HCT116 (cell line): ENCODE measurements around the gene CPTP. TPM values are rescaled to one million over a fixed set of nuclear protein-coding genes. Genes with fewer than 3 reads are reported as not detected.

Experiments used
- ATAC-seq: fragments of 200-7000 bp; cut with Tn5 transposase; 2 replicates; pipeline ENCODE4 v1.9.1; 2020; ENCODE audit warnings: mild to moderate bottlenecking, moderate library complexity
- BruUV-seq: library from RNA; stranded (reverse); fragments of 400-500 nt; replicated peaks from 2 replicates; lab custom pipeline; 2021; lab: Mats Ljungman, UMichigan
- CTCF ChIA-PET: fragments of 300-600 bp; sonication (Branson Sonifier 250); formaldehyde crosslinking; loops from one replicate; lab custom pipeline; 2021; ENCODE audit warnings: antibody characterized with exemption; lab: Charles Lee
- POLR2A ChIA-PET: fragments of 300-600, 350-600 bp; sonication (Branson Sonifier 250); formaldehyde crosslinking; loops from one replicate; lab custom pipeline; 2021; ENCODE audit warnings: antibody characterized with exemption; lab: Charles Lee
- RAD21 ChIA-PET, 2 experiments: fragments of 300-600 bp; sonication (Branson Sonifier 250); formaldehyde crosslinking; loops; one replicate each; lab custom pipeline; 2023; ENCODE audit warnings: low total read pairs in 2 of 2; ENCODE audit not compliant: uncharacterized antibody in 2 of 2, unreplicated experiment in 2 of 2, low non-redundant PET in 1 of 2; lab: Charles Lee
- DNase-seq: peaks from one replicate; pipeline ENCODE4 v3.0.0-alpha.2; 2010; ENCODE audit warnings: low read depth, low spot score
- H2AFZ ChIP-seq: fragments of 200-600 bp; shearing (Covaris generic), sonication (generic); 2 replicates; pipeline ENCODE4 v1.6.1; 2017; ENCODE audit warnings: low read depth, mixed run types, mixed read lengths, antibody characterized with exemption, low read length; ENCODE audit not compliant: poor library complexity, severe bottlenecking
- H3K27ac ChIP-seq: 2 replicates; pipeline ENCODE4 v1.5.1; 2012; ENCODE audit warnings: low read depth, low read length
- H3K27me3 ChIP-seq: fragments of 200-600 bp; sonication (generic); 2 replicates; pipeline ENCODE4 v1.6.1; 2016; ENCODE audit warnings: mixed run types, low read length, mixed read lengths; ENCODE audit not compliant: insufficient read depth
- H3K36me3 ChIP-seq, 2 experiments: fragments of 200-500 bp in 1 of 2; fragments of 200-600 bp in 1 of 2; sonication (Bioruptor generic) in 1 of 2; sonication (generic) in 1 of 2; 2 replicates each; pipeline versions ENCODE4 v1.5.1 to v1.6.1; 2014 to 2016; ENCODE audit warnings: low read length in 2 of 2, inconsistent platforms in 1 of 2, mixed read lengths in 1 of 2, mixed run types in 1 of 2; ENCODE audit not compliant: insufficient read depth in 2 of 2, control insufficient read depth in 1 of 2
- H3K4me1 ChIP-seq, 2 experiments: fragments of 200-600 bp in 1 of 2; sonication (generic) in 1 of 2; 2 replicates each; pipeline versions ENCODE4 v1.5.1 to v1.6.1; 2012 to 2017; ENCODE audit warnings: low read length in 2 of 2, inconsistent platforms in 1 of 2, mild to moderate bottlenecking in 1 of 2, mixed read lengths in 1 of 2, mixed run types in 1 of 2, moderate library complexity in 1 of 2; ENCODE audit not compliant: insufficient read depth in 2 of 2, control insufficient read depth in 1 of 2
- H3K4me2 ChIP-seq: fragments of 200-600 bp; sonication (generic); 2 replicates; pipeline ENCODE4 v1.6.1; 2017; ENCODE audit warnings: mixed run types, low read length, mixed read lengths
- H3K4me3 ChIP-seq, 2 experiments: fragments of 200-600 bp in 1 of 2; sonication (generic) in 1 of 2; replicated peaks in 1 of 2; 2 replicates each; pipeline ENCODE4 v1.5.1; 2011 to 2016; ENCODE audit warnings: low read length in 2 of 2, control low read depth in 1 of 2, low read depth in 1 of 2, mild to moderate bottlenecking in 1 of 2, mixed read lengths in 1 of 2, mixed run types in 1 of 2
- H3K79me2 ChIP-seq: fragments of 200-600 bp; sonication (generic); 2 replicates; pipeline ENCODE4 v1.6.1; 2017; ENCODE audit warnings: mild to moderate bottlenecking, mixed run types, low read length, moderate library complexity, mixed read lengths; ENCODE audit not compliant: insufficient read depth
- H3K9ac ChIP-seq: fragments of 200-600 bp; sonication (generic); 2 replicates; pipeline ENCODE4 v1.6.1; 2016; ENCODE audit warnings: low read length, mixed read lengths
- H3K9me2 ChIP-seq: fragments of 200-600 bp; sonication (generic), shearing (Covaris generic); 2 replicates; pipeline ENCODE4 v1.6.1; 2017; ENCODE audit warnings: mixed run types, mild to moderate bottlenecking, moderate library complexity; ENCODE audit not compliant: insufficient read depth
- H3K9me3 ChIP-seq, 2 experiments: fragments of 200-500 bp in 1 of 2; fragments of 200-600 bp in 1 of 2; sonication (Bioruptor generic) in 1 of 2; sonication (generic) in 1 of 2; 2 replicates each; pipeline ENCODE4 v1.6.1; 2014 to 2017; ENCODE audit warnings: low read length in 2 of 2, mixed read lengths in 2 of 2, inconsistent platforms in 1 of 2, low read depth in 1 of 2, mild to moderate bottlenecking in 1 of 2, mixed run types in 1 of 2, moderate library complexity in 1 of 2; ENCODE audit not compliant: control insufficient read depth in 1 of 2, insufficient read depth in 1 of 2
- H4K20me1 ChIP-seq: fragments of 200-600 bp; sonication (generic), shearing (Covaris generic); 2 replicates; pipeline ENCODE4 v1.6.1; 2017; ENCODE audit warnings: mixed run types, mild to moderate bottlenecking, moderate library complexity; ENCODE audit not compliant: insufficient read depth
- ATF3 ChIP-seq: IDR thresholded peaks from 2 replicates; pipeline ENCODE4 v1.6.1; 2012
- CEBPB ChIP-seq: IDR thresholded peaks from 2 replicates; pipeline ENCODE4 v1.6.1; 2012; ENCODE audit warnings: low read depth
- CTCF ChIP-seq, 3 experiments: fragments of 200-600 bp in 1 of 3; sonication (generic) in 1 of 3; IDR thresholded peaks in 2 of 3; conservative IDR thresholded peaks in 1 of 3; 2 replicates each; pipeline ENCODE4 v1.5.1; 2012 to 2017; ENCODE audit warnings: low read depth in 2 of 3, low read length in 2 of 3, antibody characterized with exemption in 1 of 3, borderline replicate concordance in 1 of 3, control low read depth in 1 of 3, mild to moderate bottlenecking in 1 of 3, mixed read lengths in 1 of 3, mixed run types in 1 of 3, moderate library complexity in 1 of 3; ENCODE audit not compliant: insufficient read depth in 1 of 3
- EZH2 ChIP-seq: fragments of 200-600 bp; sonication (generic); IDR thresholded peaks from 2 replicates; pipeline ENCODE4 v1.6.1; 2017; ENCODE audit warnings: antibody characterized with exemption, mixed run types
- RAD21 ChIP-seq: IDR thresholded peaks from 2 replicates; pipeline ENCODE4 v1.6.1; 2012; ENCODE audit warnings: low read depth, mild to moderate bottlenecking
- REST ChIP-seq: IDR thresholded peaks from 2 replicates; pipeline ENCODE4 v1.6.1; 2012; ENCODE audit warnings: low read depth
- SRF ChIP-seq: IDR thresholded peaks from 2 replicates; pipeline ENCODE4 v1.6.1; 2012; ENCODE audit warnings: low read depth
- YY1 ChIP-seq: IDR thresholded peaks from 2 replicates; pipeline ENCODE4 v1.6.1; 2011; ENCODE audit warnings: low read length, low read depth, moderate library complexity, mild to moderate bottlenecking; ENCODE audit not compliant: insufficient replicate concordance; ENCODE audit errors: extremely low read depth
- ZBTB33 ChIP-seq: IDR thresholded peaks from 2 replicates; pipeline ENCODE4 v1.6.1; 2011; ENCODE audit warnings: mild to moderate bottlenecking, low read length, moderate library complexity; ENCODE audit not compliant: insufficient replicate concordance; ENCODE audit errors: extremely low read depth
- ZFX ChIP-seq: fragments of 450-650 bp; IDR thresholded peaks from 2 replicates; pipeline ENCODE4 v1.6.1; 2017
- intact Hi-C: fragments of 100-400 bp; cut with micrococcal nuclease; formaldehyde crosslinking; loops from 2 replicates; pipeline ENCODE4 v1.10.0; 2022
- total RNA-seq: library from RNA; stranded (reverse); gene quantifications from one replicate; pipeline ENCODE4 v1.2.1, GENCODE V29; 2021; ENCODE audit not compliant: unreplicated experiment

CPTP gene
- total RNA-seq, 1 experiment from 2014 or later, result 16.3 TPM

GRCh38 chr1:1319646-1319941 lies 5.0 kb upstream of the CPTP start (continued):
- no peak for TF ChIP-seq REST
- no peak for TF ChIP-seq SRF

GRCh38 chr1:1320666-1321448 lies 3.7 kb upstream of the CPTP start:
- Histone ChIP-seq H4K20me1 (peaks cover 10% of the 10 kb centered on the region; the same call in 1 of the 2 replicates), H3K4me2 (no peak overlapping the region), H3K9me2 (no peaks in the 10 kb centered on the region), H3K4me1 (peaks cover 31 to 55% of the 10 kb centered on the region in 2 experiments), H3K36me3 (peaks cover 6 to 13% of the 10 kb centered on the region in 2 experiments; a peak in 2 of 4 replicates), H3K79me2 (peaks cover 89% of the 10 kb centered on the region), H3K27ac (no peak overlapping the region; the same call in 1 of the 2 replicates), H3K9ac (no peak overlapping the region), H3K27me3 (no peaks in the 10 kb centered on the region), H3K9me3 (no peaks in the 10 kb centered on the region), H3K4me3 (no peak overlapping the region), H2AFZ (no peak overlapping the region)
- no peak for DNase-seq
- no peak for ATAC-seq
- POLR2A ChIA-PET, result no interaction called here
- CTCF ChIA-PET, result no interaction called here
- RAD21 ChIA-PET, result no interaction called here
- intact Hi-C loops, result no loop called here
- no TSS peak for BruUV-seq
- no peak for TF ChIP-seq EZH2
- TF ChIP-seq RAD21, result no peak
- no peak for TF ChIP-seq REST
- TF ChIP-seq ATF3, result no peak
- no peak for TF ChIP-seq CEBPB
- no peak for TF ChIP-seq ZFX
- TF ChIP-seq SRF, result no peak
- TF ChIP-seq YY1, result no peak
- TF ChIP-seq CTCF (IDR thresholded peaks at IDR 0.05 in 2 of 3, conservative IDR thresholded peaks at IDR 0.05 in 1 of 3; ENCODE audit: borderline replicate concordance in 1 of 3, insufficient read depth in 1 of 3, low read depth in 2 of 3, low read length in 2 of 3), result no peak
- no peak for TF ChIP-seq ZBTB33
